ENCODE data around the gene KLHDC10. TPM values are rescaled to one million over a fixed set of nuclear protein-coding genes. Genes with fewer than 3 reads are reported as not detected.

KLHDC10 gene
- total and polyA plus RNA-seq, 2 of the 13 experiments (the other 11 are each of a cell fraction or from before 2014, with no cell fraction given): 11.9 to 21.6 TPM

DNA sequence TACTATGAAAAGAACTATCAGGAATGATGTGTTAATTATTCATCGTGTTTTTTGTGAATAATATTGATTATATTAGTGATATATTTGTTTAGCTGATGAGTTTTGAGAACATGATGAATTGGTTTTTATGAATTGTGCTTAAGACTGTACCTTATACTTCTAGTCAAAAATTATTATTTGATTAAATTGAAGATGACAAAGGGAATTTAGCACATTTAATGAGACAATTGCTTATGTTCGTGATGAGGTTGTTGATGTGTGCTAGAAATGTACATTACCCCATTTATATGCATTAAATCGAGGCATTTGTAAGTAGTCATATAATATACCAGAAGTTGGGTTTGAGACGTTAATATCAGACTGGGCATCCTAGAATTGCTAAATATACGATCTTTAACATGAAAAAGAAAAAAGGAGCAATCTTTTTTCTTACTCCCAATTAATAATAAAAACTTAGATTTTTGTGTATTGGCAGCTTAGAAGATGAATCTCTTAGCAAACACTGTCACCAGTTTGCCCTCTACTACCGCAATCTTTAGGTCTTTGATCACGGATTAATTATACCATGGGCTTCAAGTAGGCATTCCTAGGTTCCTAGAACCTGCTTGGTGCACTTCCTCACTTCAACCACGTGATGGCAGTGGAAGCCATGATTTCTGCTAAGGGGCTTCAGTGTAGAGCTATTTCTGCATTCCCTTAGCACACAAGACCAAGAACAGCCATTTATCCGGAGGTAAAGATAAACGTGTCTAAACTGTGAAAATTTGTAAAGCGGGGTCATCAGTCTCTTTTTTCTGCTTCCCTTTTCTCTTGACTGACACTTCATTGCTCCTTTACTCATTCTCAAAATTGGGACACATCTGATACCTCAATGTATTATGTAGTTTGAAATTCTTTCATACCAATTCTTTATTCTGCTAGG, 1.6 kb downstream of the KLHDC10 start (continued):
- TF ChIP-seq, protein P1, sequence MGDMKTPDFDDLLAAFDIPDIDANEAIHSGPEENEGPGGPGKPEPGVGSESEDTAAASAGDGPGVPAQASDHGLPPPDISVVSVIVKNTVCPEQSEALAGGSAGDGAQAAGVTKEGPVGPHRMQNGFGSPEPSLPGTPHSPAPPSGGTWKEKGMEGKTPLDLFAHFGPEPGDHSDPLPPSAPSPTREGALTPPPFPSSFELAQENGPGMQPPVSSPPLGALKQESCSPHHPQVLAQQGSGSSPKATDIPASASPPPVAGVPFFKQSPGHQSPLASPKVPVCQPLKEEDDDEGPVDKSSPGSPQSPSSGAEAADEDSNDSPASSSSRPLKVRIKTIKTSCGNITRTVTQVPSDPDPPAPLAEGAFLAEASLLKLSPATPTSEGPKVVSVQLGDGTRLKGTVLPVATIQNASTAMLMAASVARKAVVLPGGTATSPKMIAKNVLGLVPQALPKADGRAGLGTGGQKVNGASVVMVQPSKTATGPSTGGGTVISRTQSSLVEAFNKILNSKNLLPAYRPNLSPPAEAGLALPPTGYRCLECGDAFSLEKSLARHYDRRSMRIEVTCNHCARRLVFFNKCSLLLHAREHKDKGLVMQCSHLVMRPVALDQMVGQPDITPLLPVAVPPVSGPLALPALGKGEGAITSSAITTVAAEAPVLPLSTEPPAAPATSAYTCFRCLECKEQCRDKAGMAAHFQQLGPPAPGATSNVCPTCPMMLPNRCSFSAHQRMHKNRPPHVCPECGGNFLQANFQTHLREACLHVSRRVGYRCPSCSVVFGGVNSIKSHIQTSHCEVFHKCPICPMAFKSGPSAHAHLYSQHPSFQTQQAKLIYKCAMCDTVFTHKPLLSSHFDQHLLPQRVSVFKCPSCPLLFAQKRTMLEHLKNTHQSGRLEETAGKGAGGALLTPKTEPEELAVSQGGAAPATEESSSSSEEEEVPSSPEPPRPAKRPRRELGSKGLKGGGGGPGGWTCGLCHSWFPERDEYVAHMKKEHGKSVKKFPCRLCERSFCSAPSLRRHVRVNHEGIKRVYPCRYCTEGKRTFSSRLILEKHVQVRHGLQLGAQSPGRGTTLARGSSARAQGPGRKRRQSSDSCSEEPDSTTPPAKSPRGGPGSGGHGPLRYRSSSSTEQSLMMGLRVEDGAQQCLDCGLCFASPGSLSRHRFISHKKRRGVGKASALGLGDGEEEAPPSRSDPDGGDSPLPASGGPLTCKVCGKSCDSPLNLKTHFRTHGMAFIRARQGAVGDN (CRISPR knock-in tag; IDR thresholded peaks at IDR 0.05): no peak
- TF ChIP-seq SALL1 (CRISPR knock-in tag; IDR thresholded peaks at IDR 0.05) (no peak), ARID3A (IDR thresholded peaks at IDR 0.05; ENCODE audit: low read depth, low read length) (peak; percentile 41; the same call in 1 of the 2 replicates), KLF11 (CRISPR knock-in tag; IDR thresholded peaks at IDR 0.05) (peak; percentile 39; the same call in 1 of the 2 replicates), ISX (CRISPR knock-in tag; conservative IDR thresholded peaks at IDR 0.05) (no peak), ZNF530 (CRISPR knock-in tag; IDR thresholded peaks at IDR 0.05; ENCODE audit: low read depth) (no peak), NFIB (CRISPR knock-in tag; IDR thresholded peaks at IDR 0.05; ENCODE audit: borderline replicate concordance) (no peak), IRF2 (CRISPR knock-in tag; IDR thresholded peaks at IDR 0.05) (peak; percentile 58; the same call in 1 of the 2 replicates), RAD21 (CRISPR knock-in tag; IDR thresholded peaks at IDR 0.05) (peak; percentile 86), KLF6 (CRISPR knock-in tag; IDR thresholded peaks at IDR 0.05) (0 out of 2 replicates have a peak, but pooled peaks have one; percentile 19)
- TF ChIP-seq, protein P2, sequence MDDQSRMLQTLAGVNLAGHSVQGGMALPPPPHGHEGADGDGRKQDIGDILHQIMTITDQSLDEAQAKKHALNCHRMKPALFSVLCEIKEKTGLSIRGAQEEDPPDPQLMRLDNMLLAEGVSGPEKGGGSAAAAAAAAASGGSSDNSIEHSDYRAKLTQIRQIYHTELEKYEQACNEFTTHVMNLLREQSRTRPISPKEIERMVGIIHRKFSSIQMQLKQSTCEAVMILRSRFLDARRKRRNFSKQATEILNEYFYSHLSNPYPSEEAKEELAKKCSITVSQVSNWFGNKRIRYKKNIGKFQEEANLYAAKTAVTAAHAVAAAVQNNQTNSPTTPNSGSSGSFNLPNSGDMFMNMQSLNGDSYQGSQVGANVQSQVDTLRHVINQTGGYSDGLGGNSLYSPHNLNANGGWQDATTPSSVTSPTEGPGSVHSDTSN (CRISPR knock-in tag; IDR thresholded peaks at IDR 0.05; ENCODE audit: borderline replicate concordance): no peak
